Stimulated activated CD4-positive, alpha-beta T cell treated with anti-CD3 and anti-CD28 coated beads, Interleukin-12 subunit alpha, Interleukin-12 subunit beta, amount 100 ng/mL, for 4 hours (primary cell): ENCODE data around the gene GLG1.
"Not testable (repeated sequence)": the region's sequence is repeated elsewhere in the genome, so short reads cannot be mapped to it uniquely, and the experiment has no call there.

Experiments
- DNase-seq: peaks from one replicate; pipeline ENCODE4 v3.0.0-alpha.2; 2020

The GLG1 gene

DNA sequence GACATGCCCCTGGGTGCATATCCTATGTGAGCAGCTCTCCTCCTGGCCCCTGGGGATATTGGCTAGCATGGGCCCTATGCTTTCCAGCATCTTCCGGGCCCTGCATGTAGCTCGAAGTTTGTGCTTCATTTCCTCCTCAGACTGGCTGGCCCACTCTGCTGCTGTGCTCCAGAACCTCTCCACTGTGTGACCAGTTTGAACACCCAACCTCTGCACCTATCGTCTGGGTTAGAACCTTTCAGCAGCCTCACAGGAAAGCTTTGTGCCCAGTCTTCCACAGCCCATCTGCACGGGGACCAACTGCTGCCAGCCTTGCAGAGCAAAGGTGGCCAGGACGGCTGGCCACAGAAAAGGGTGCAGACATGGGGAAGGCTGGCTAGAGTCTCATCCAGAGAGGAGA, 175.4 kb downstream of the GLG1 start:
- DNase-seq: no peak

DNA sequence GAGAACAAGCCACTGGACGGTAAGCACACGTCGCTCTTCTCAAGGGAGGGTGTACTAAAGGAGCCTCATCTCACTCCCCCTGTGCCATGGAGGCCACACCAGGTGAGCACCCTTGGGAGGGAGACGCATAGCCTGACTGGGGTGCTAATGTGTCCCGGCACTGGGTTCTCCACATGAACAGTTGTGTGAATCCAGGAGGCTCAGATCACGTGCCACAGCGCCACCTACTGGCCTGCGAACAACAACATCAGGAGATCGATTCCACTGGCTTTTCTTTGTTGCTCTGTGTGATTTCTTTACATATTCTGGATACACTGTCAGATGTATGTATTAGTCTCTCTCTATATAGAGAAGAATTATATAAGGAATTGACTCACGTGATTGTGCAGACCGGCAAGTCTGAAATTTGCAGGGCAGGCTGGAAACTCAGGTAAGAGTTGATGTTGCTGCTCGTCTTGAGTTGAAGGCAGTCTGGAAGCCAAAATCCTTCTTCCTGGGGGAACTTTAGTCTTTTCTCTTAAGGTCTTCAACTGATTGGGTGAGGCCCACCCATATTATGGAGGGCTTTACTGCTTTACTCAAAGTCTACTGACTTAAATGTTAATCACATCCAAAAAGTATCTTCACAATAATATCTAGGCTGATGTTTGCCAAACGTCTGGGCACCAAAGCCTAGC, 176.7 kb downstream of the GLG1 start:
- DNase-seq: peak; percentile 27

DNA sequence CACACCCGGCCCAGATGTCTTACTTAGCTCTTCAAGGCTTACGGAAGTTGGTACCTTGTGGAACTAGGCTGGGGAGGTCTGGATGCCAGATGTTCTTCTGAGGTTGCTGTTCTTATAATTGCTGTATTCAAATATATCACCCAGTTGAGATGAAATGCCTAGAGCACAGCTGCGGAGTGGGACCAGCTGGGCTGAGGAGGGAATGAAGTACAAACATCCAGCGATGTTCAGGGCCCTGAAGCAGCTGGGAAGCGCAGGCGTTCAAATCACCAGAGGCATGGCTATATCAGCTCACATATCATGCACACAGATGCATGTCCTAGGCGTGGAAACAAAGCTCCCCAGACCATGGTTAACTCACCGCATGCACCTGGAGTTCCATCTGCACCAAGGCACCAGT, 178.4 kb downstream of the GLG1 start:
- not testable (repeated sequence) for DNase-seq

DNA sequence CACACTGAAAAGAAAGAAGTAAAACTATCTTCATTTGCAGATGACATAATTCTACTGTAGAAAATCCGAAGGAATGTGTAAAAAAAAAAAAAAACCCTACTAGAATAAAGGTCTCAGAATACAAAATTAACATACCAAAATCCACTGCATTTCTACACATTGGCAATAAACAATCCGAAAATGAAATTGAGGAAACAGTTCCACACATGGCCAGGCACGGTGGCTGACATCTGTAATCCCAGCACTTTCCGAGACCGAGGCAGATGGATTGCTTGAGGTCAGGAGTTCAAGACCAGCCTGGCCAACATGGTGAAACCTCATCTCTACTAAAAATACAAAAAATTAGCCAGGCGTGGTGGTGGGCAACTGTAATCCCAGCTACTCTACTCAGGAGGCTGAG, 181.2 kb downstream of the GLG1 start:
- DNase-seq: not testable (repeated sequence)

DNA sequence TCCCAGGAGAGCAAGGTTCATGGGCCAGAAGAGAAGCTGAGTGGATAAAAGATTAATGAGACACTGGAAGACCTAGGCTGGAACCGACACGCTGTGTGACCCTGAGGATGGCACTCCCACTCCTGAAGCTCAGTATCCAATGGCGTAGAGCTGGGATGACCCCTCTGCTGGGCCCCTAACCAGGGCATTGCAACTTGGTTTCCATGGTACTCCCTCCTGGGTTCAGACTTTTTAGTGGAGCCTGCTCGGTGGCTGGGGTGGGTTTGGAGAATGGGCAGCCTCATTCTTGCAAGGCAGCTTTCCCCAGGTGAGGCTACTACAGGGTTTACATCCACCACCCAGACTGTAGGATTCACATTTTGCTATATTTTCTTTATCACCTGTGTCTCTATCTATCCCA, 183.2 kb downstream of the GLG1 start:
- DNase-seq: not testable (repeated sequence)

DNA sequence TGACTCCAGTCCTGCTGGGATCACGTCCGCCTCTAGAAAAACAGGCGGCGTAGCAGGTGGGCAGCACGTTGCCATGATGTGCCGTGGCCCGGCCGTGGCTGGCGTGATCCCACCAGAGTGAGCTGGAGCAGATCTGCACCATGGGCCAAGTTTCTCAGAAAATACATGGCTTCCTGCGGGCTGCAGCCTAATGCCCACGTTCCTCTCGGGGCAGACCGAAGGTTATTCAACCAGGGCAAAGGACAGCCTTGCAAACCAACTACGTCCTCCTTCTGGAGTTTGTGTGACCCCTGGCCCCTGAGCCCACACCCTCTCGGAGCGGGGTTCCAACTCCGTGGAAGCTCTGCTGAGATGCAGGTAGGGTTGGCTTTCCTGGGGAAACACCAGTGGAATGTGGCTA, 184.8 kb downstream of the GLG1 start:
- not testable (repeated sequence) for DNase-seq

DNA sequence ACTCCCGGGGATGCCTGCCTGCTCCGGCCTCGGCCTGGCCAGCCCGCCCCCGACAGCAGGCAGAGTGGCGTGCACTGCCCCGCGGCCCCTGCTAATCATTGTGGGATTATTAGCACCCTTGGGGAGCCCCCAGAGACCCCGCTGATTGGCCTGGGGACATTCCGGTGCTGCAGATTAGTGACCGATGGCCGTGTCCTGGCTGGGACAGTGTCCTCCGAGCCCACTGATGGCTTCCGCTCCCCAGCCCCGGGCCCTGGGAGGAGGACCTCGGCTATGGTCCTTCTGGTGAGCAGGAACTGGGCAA, 185.5 kb downstream of the GLG1 start:
- not testable (repeated sequence) for DNase-seq

DNA sequence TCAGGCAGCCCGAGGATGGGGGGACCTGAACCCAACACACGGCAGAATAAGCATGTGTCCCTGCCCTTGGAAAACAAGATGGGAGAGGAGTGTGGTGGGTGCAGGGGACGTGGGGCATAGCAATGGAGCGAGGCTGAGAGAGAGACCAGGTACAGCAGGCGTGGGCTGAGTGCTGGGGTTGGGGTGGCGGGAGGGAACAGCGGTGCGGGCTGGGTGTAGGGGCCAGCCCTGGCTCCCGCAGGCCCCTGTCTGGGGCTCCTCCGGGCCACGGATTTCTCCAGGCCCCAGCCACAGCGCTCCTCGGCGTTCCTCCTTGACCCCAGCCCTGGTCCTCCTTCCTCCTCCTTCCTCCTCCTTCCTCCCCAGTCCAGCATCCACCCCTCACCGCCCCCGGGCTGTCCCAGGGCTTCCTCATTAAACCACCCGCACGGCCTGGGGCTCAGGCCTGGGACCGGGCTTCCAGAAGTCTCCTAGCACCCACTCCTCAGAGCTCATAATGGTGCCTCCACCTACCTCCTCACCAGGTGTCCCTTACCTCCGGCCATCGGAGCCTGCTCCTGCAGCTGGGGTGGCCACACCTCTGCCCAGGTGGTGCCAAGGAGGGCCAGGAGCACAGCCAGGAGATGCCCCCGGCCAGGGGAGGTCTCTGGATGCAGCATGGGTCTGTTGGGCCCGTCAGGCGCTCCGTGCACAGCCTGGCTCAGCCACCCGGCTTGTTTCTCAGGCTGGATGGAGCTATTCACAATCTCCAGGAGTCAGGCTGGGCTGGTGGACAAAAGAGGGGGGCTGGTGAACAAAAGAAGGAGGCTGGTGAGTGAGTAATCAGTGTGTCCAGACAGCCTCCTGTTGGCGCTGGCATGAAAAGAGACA, 186.1 kb downstream of the GLG1 start, which contains the start of gene CLEC18B:
Gene CLEC18B (minus strand): TSS at position 867 of the 870 bp plus-strand sequence. CDS start 208 bp downstream, at position 659.
- not testable (repeated sequence) for DNase-seq

DNA sequence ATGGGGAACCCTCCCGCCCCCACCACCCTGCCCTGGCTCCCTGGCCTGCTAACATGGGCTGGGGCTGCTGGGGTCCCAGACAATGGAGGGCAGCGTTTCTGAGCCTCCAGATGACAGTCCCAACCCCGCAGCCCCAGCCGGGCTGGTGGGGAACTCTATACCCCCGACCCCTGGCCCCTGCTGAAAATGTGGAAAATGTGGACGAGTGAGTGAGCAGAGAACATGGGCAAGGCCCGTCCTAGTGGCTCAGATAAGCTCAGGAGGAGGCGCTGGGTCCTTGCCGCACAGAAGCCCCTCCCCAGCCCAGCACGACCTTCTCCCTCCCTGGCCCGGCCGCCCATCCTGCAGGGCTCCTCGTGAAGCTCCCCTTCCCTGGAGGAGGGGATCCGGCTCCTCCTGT, 187.1 kb downstream of the GLG1 start:
- not testable (repeated sequence) for DNase-seq

DNA sequence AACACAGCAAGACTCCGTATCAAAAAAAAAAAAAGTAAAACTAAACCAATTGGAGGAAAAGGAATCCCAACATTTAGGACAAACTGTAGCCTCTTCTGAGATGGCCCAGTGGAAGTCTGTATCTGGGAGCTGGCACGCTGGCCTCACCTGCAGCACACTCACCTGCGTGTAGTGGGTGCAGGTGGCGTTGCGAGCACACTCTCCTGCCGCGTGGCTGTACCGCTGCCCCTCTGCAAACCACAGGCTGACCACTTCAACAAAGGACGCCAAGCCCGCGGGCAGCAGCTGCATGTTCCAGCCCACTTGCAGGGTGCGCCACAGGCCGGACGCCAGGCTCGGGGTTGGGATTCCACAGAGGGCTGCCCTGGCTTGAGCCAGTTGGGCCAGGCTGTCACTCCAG, 189.0 kb downstream of the GLG1 start:
- DNase-seq: not testable (repeated sequence)

DNA sequence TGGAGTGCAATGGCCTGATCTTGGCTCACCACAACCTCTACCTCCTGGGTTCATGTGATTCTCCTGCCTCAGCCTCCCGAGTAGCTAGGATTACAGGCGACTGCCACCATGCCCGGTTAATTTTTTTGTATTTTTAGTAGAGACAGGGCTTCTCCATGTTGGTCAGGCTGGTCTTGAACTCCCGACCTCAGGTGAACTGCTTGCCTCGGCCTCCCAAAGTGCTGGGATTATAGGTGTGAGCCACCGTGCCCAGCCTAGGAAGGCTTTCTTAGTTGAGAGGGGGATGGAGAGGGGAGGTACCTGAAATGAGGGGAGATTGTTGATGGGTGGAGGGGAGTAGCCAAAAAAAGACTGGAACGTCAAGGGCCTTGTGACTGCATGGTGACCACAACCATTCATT, 193.0 kb downstream of the GLG1 start:
- DNase-seq: not testable (repeated sequence)

DNA sequence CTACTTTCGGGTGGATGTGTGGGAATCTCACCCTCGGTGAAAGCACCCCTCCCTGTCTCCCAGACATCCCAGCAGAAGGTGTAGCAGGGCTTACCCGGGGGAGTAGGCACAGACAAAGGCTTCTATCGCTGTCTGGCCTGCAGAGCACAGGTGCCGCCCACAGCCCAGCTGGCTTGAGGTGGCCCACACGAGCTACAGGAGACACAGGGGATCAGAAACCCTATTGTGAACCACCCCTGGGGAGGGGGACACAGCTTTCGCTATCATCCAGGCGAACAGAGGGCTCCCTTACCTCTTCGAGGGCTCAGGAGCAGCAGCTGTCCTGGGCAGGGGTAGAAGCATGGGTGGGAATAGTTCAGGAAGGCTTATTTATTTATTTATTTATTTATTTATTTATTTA, 193.4 kb downstream of the GLG1 start:
- DNase-seq: not testable (repeated sequence)

DNA sequence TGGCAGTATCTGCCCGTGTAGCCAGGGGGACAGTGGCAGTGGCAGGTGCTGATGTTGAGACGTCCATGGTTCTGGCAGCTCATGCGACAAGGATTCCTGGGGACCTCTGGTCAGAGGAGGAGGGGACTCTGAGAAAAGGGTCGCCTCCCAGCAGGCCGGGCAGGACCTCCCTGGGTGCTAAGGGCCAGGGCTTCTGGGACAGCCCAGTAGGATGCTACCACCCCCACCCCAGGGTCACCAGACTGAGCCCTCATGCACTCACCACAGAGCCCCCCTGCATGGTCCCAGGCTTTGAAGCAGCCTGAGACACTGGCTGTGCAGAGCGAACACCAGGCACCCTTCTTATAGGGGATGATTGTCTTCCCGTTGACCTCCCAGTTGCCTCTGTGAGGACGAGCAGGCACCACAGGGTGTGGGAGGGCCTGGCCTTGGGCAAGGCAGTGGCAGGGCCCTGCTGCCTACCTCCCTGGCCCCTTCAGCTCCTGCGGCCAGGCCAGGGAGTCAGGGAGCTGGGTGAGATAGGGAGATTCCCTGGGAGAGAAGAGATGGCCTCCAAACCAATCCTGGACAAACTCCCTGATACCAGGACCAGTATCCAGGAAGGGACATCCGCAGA, 194.0 kb downstream of the GLG1 start:
- DNase-seq: not testable (repeated sequence)

DNA sequence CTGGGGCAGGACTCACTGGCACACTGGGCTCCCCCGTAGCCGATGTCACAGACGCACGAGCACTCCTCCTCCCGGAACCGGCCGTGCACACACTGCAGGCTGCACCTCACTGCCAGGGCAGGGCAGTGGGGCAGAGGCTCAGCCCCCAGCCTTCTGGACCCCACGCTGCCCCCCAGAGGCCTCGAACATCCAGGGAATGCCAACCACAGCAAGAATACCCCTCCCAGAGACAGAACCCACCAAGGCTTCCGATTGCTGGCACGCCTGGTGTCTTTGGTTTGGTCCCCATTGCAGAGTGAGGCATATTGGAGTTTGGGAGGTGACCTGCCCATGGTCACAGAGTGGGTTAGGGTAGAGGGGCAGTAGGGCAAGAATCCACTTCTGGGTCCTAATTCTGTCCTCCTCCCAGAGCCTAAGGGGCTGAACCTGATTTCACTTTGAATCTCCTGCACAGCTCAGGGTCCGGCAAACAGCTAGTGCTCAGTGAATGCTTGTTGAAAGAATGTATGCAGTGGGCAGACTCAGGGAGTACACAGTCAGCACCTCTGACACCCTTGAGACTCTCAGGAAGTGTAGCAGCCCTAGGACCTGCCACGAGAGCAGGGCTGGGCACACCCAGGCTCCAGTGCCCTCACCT, 194.7 kb downstream of the GLG1 start:
- DNase-seq: not testable (repeated sequence)

DNA sequence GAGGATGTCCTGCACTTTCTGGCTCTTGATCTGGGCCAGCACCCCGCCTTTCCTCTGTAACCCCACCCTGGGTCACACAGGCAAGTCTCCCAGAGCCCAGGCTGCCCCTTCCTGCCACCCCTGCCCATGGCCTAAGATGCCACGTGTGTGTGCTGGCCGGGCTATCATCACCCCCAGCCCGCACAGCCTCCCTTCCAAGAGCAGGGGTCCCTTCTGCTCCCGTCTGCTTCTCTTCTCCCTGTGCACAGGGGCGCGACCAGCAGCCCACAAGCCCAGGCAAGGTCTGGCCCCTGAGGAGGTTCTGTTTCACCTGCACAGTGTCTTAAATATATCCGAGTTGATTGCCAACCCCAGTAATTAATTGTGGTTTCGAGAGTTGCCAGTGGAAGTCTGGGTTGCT, 195.9 kb downstream of the GLG1 start:
- not testable (repeated sequence) for DNase-seq

DNA sequence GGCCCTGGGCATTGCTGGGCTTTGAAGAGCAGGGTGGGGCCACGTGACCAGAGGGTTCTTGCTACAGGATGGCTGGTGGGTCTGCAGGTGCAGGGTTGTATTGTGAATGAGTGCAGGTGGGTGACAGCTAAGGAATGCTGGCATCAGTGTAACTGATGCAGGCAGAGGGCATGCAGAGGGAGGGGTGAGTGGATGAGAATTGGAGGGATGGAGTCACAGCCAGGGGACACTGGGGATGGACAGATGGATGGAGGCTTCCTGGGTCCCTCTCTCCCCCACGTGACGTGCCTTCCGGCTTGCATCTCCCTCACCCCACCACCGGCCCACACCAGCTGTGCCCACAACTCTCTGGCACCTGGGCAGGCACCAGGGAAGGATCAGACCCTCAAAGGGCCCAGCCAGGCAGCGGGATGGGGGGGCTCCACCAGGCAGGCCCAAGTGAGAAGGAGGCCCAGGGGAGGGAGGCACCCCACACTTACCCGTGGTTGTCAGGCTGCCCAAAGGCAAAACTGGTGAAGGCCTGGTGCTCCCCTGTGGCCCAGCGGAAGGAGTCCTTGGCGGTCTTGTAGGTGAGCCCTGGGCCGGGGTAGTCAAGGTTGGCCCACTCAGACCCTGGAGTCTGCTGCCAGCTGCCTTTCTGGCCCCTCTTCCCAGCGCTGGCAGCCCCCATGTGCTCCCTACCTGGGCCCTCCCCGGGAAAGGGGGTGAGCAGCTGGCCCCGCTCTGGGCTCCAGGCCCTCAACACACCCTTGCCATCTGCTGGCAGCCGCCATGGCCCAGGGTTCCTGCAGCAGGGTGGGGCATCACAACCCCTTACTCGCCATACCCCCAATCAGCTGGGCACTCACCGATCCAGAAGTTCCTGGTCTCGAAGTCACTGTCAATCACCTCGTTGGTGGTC, 196.6 kb downstream of the GLG1 start:
- DNase-seq: not testable (repeated sequence)

DNA sequence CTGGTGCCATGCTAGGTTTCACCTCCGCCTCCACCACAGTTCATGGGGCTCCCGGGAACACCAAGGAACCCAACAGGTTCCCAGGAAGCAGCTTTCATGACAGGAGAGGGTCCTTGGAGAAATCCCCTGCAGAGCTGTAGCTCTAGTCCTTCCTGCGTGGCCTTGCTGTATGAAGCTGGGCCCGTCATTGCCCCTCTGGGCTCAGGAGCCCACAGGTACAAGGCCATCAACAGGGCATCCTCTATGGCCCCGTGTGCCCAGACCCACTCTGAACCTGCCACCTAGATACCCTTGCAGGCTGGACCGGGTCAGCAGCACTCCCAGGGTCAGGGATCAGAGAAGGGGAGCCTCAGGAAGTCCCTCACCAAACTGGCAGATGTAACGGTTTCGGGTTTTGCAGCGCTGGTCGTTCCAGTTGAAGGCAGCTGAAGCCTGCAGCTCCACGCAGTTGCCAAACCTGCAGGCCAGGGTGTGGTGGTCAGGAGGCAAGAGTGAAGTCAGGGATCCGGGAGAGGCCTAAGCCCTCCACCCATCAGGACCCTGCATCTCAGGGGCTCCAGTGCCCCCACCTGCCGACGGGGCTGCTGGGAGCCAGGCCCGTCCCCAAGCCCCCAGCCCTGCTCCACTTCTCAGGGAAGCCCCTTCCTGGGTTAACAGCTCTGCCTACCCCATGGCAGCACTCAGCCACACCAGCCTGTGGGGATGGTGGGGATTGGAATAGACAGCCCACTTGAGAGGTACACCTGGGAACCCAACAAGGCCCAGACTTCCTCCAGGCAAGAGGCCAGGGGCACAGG, 197.5 kb downstream of the GLG1 start:
- not testable (repeated sequence) for DNase-seq

DNA sequence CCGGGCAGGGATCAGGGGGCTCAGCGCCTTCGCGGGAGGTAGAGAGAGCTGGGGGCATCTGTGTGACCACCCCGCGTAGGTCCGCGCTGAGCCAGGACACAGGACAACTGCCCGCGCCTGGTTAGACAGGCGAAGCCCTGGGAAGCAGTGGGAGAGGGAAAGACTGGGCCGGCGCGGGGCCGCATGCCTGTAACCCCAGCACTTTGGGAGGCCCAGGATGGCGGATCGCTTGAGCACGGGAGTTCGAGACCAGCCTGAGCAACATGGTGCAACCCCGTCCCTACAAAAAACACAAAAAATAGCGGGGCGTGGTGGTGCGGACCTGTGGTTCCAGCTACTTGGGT, 199.6 kb downstream of the GLG1 start:
- DNase-seq: not testable (repeated sequence)

DNA sequence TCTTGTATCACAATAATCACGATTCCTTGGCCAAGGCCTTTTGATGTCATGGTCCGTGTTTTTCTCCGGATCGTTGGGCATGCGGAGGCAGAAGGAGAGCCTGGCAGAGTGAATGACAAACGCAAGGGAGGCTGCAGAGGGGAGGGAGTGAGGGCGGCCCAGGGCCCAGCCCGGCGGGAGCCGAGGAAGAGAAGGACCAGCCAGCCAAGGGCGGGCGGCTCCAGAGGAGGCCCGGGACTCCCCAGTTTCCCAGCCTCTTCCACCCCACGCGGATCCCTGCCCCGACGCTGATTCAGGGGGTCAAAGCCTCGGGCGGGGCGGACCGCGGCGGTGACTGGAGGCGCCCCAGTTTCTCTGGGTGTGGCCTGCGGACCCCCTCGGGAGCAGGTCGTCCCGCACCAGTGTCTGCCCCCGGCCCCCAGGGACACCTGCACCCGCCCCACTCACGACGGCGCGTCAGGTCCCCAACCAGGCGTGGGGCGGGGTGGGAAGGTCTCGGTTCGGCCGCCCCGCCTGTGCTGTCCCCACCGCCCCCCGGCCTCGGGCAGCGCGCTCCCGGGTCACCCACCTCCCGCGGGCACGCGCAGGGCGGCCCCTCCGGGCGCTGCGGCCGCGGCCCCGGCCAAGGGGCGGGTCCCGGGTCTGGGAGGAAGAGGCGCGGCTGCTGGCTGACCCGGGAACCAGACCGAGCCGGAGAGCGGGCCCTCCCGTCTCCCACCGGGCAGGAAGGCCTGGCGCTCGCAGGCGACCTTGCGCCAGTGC, 200.1 kb downstream of the GLG1 start:
- not testable (repeated sequence) for DNase-seq

DNA sequence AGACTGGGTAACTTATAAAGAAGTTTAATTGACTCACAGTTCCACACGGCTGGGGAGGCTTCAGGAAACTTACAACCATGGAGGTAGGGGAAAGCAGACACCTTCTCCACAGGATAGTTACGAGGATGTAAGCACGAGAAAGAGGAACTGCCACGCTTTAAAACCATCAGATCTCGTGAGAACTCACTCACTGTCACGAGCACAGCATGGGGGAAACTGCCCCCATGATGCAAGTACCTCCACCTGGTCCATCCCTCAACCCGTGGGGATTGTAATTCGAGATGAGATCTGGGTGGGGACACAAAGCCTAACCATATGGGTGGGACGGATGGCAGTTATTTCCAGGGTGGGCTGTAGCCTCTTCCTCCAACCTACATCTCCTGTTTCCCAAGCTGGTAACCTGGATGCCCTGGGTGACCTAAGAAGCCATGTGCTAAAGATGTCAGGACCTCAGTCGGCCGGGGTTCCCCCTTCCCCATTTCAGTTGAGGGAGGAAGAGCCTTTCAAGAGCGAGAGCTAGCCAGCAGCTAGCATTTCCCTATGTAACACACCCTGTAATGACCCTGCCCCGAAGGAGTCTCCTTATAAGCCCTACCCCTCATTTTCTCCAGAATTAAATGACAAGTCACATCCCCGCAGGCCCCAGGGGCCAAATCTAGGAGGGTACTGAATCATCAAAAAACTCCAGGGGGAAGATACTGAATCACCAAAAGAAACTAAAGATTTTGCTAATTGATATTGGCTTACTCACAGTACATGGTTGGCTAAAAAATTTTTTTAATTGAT, 202.6 kb downstream of the GLG1 start:
- DNase-seq: not testable (repeated sequence)
